Measurements from ENCODE around the gene LAMA5.

DNA sequence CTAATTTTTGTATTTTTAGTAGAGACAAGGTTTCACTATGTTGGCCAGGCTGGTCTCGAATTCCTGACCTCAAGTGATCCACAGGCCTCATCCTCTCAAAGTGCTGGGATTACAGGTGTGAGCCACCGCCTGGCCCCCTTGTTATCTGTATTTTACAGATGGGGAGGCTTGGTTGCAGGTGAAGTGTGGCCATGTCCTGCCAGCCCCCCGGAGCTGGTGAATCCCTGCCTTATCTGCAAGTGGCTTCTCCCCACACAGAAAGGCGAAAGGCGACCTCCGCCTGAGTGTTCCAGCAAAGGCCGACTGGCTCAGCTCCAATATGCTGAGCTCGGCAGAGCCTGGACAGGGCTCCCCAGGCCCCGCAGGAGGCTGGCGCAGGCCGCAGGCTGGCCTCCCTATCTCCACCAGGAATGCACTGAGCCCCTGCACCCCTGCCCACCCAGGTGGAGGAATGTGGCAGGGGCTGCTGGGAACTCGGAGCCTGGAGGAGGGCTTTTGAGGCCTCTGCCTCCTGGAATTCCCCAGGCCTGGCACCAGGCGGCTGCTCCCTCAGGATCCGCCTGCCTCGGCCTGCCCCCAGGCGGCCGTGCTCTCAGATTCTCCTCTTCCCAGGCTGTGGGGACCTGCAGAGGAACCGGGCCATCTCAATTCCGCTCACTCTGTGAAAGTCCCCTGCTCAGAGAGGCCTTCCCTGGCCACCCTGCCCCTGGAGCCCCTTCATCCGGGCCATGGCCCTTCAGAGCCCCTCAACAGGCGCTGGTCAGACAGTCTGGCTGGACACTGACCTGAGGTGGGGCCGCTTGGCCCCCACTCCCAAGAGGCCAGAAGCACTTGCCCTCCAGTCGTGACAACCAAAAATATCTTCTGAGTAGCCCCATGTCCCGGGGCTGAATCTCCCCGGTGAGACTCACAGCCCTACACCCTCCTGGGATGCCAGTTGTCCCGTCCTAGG, 9.3 kb upstream of the LAMA5 start:
- TF ChIP-seq POLR2AphosphoS5 (IDR thresholded peaks at IDR 0.05) = no peak
- TF ChIP-seq, protein P1, sequence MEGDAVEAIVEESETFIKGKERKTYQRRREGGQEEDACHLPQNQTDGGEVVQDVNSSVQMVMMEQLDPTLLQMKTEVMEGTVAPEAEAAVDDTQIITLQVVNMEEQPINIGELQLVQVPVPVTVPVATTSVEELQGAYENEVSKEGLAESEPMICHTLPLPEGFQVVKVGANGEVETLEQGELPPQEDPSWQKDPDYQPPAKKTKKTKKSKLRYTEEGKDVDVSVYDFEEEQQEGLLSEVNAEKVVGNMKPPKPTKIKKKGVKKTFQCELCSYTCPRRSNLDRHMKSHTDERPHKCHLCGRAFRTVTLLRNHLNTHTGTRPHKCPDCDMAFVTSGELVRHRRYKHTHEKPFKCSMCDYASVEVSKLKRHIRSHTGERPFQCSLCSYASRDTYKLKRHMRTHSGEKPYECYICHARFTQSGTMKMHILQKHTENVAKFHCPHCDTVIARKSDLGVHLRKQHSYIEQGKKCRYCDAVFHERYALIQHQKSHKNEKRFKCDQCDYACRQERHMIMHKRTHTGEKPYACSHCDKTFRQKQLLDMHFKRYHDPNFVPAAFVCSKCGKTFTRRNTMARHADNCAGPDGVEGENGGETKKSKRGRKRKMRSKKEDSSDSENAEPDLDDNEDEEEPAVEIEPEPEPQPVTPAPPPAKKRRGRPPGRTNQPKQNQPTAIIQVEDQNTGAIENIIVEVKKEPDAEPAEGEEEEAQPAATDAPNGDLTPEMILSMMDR (IDR thresholded peaks at IDR 0.05) = peak in 2 of 3 donors; percentile 20 to 21

Data from breast epithelium (tissue), 3 donors.